DND-41 (cell line): ENCODE measurements around the gene ARHGEF25.

Source experiments
- ATAC-seq: fragments of 200-7000 bp; cut with Tn5 transposase; 3 replicates; pipeline ENCODE4 v1.9.1; 2021; ENCODE audit warnings: low read depth; ENCODE audit not compliant: insufficient read depth
- DNase-seq: peaks from one replicate; pipeline ENCODE4 v3.0.0-alpha.2; 2020
- H2AFZ ChIP-seq: 2 replicates; pipeline ENCODE4 v1.6.0; 2012; ENCODE audit warnings: low read depth, low read length
- H3K27ac ChIP-seq: 2 replicates; pipeline ENCODE4 v1.5.1; 2012; ENCODE audit warnings: low read length, inconsistent platforms
- H3K27me3 ChIP-seq: fragments of 200-600 bp; sonication (generic); 2 replicates; pipeline ENCODE4 v1.6.0; 2012; ENCODE audit warnings: low read length, mild to moderate bottlenecking, inconsistent platforms; ENCODE audit not compliant: insufficient read depth, poor library complexity
- H3K36me3 ChIP-seq: 2 replicates; pipeline ENCODE4 v1.5.1; 2012; ENCODE audit warnings: low read length, inconsistent platforms; ENCODE audit not compliant: insufficient read depth
- H3K4me1 ChIP-seq: 2 replicates; pipeline ENCODE4 v1.5.1; 2012; ENCODE audit warnings: mild to moderate bottlenecking, low read length; ENCODE audit not compliant: insufficient read depth
- H3K4me2 ChIP-seq: 2 replicates; pipeline ENCODE4 v1.6.0; 2012; ENCODE audit warnings: mild to moderate bottlenecking, moderate library complexity, low read length, inconsistent platforms; ENCODE audit not compliant: insufficient read depth
- H3K4me3 ChIP-seq, 2 experiments: fragments of 200-600 bp in 1 of 2; shearing (Covaris generic) in 1 of 2; 2 replicates each; pipeline ENCODE4 v1.5.1; 2012 to 2016; ENCODE audit warnings: inconsistent platforms in 2 of 2, low read length in 2 of 2, mild to moderate bottlenecking in 2 of 2, low read depth in 1 of 2, moderate library complexity in 1 of 2
- H3K79me2 ChIP-seq: 2 replicates; pipeline ENCODE4 v1.6.0; 2012; ENCODE audit warnings: low read length, inconsistent platforms; ENCODE audit not compliant: insufficient read depth
- H3K9ac ChIP-seq: 2 replicates; pipeline ENCODE4 v1.6.0; 2012; ENCODE audit warnings: low read depth, mild to moderate bottlenecking, inconsistent platforms, low read length, moderate library complexity
- H3K9me3 ChIP-seq: 2 replicates; pipeline ENCODE4 v1.5.1; 2012; ENCODE audit warnings: low read length, moderate library complexity, mild to moderate bottlenecking, inconsistent platforms; ENCODE audit not compliant: insufficient read depth, severe bottlenecking
- H4K20me1 ChIP-seq: 2 replicates; pipeline ENCODE4 v1.6.0; 2012; ENCODE audit warnings: low read length; ENCODE audit not compliant: insufficient read depth
- EZH2 ChIP-seq: IDR thresholded peaks from 3 replicates; pipeline ENCODE4 v1.6.1; 2012; ENCODE audit warnings: borderline replicate concordance, low read depth, mild to moderate bottlenecking, moderate library complexity, low read length, inconsistent platforms; ENCODE audit not compliant: severe bottlenecking
- TF ChIP-seq, protein P1 (sequence below): IDR thresholded peaks from 2 replicates; pipeline ENCODE4 v1.5.1; 2012; ENCODE audit warnings: borderline replicate concordance, low read length, moderate library complexity, mild to moderate bottlenecking; ENCODE audit not compliant: poor library complexity, severe bottlenecking; ENCODE audit errors: extremely low read depth

Gene ARHGEF25

GRCh38 chr12:57619434-57620244 is 8.4 kb downstream of the ARHGEF25 start:
- H3K27me3 ChIP-seq, result peaks cover 35% of the 10 kb centered on the region
- H3K36me3 ChIP-seq, result no peaks in the 10 kb centered on the region
- H3K9me3 ChIP-seq, result no peaks in the 10 kb centered on the region
- H3K4me1 ChIP-seq, result no peaks in the 10 kb centered on the region
- no peak overlapping the region for H3K4me3 ChIP-seq
- TF ChIP-seq, protein P1, sequence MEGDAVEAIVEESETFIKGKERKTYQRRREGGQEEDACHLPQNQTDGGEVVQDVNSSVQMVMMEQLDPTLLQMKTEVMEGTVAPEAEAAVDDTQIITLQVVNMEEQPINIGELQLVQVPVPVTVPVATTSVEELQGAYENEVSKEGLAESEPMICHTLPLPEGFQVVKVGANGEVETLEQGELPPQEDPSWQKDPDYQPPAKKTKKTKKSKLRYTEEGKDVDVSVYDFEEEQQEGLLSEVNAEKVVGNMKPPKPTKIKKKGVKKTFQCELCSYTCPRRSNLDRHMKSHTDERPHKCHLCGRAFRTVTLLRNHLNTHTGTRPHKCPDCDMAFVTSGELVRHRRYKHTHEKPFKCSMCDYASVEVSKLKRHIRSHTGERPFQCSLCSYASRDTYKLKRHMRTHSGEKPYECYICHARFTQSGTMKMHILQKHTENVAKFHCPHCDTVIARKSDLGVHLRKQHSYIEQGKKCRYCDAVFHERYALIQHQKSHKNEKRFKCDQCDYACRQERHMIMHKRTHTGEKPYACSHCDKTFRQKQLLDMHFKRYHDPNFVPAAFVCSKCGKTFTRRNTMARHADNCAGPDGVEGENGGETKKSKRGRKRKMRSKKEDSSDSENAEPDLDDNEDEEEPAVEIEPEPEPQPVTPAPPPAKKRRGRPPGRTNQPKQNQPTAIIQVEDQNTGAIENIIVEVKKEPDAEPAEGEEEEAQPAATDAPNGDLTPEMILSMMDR, result no peak
- no peak for TF ChIP-seq EZH2
- H3K9ac ChIP-seq, result no peak overlapping the region
- no peak overlapping the region for H3K27ac ChIP-seq
- no peak overlapping the region for H3K4me2 ChIP-seq
- no peak overlapping the region for H2AFZ ChIP-seq
- peaks cover 3% of the 10 kb centered on the region; the same call in 1 of the 2 replicates for H4K20me1 ChIP-seq
- ATAC-seq, result no peak
- H3K79me2 ChIP-seq, result no peaks in the 10 kb centered on the region
- no peak for DNase-seq

DNA sequence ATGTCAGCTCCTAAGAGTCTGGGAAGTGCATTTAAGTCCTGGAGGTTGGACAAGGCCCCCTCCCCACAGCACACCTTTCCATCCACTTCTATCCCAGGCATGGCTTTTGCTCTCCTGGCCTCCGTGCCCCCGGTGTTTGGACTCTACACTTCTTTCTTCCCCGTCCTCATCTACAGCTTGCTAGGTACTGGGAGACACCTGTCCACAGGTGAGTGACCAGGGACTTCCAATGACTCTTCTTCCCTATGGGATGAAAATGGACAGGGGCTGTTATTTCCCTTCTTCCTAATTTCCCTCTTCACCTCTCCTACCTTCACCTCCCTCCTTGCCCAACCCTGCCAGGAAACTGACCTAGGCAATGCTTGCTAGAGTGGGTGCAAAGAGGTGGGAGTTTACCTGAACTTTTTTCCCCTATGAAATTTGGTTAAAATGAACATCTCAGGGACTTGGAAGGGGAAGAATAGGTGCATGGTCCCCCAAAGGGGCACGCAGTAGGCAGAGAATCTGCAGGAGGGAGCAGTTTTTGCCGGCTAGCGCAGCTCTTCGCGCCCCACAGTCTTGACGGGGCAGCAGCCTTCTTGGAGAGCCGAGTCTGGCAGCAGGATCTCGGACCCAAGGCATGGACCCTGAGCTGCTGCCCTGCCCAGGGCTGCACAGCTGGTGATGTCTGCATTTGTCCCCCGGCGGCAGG is 9.2 kb downstream of the ARHGEF25 start:
- Histone ChIP-seq H3K36me3 (no peaks in the 10 kb centered on the region), H3K27me3 (peaks cover 28% of the 10 kb centered on the region), H3K4me2 (no peak overlapping the region), H3K9me3 (no peaks in the 10 kb centered on the region), H3K27ac (no peak overlapping the region), H3K4me1 (no peaks in the 10 kb centered on the region), H3K4me3 (no peak overlapping the region), H3K9ac (no peak overlapping the region), H3K79me2 (no peaks in the 10 kb centered on the region), H2AFZ (no peak overlapping the region), H4K20me1 (peaks cover 3% of the 10 kb centered on the region; the same call in 1 of the 2 replicates)
- ATAC-seq, result no peak
- TF ChIP-seq EZH2, result no peak
- TF ChIP-seq, protein P1, result no peak
- no peak for DNase-seq

DNA sequence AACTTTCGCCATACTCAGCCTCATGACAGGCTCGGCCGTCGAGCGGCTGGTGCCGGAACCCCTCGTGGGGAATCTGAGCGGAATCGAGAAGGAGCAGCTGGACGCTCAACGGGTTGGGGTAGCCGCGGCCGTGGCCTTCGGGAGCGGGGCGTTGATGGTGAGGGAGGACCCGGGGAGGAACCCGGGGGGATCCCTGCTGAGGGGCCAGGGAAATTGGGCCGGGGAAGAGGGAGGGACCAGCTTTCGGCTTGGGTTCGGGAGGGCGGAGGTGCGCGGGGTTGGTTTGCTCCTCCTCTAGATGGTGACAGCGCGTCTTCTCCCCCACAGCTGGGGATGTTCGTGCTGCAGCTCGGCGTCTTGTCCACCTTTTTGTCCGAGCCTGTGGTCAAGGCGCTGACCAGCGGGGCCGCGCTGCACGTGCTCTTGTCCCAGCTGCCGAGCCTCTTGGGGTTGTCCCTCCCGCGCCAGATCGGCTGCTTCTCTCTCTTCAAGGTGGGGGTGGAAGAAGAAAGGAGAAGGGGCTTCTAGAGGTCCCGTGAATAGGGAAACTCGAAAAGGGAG is 9.8 kb downstream of the ARHGEF25 start:
- no peak for TF ChIP-seq EZH2
- TF ChIP-seq, protein P1, result no peak
- no peaks in the 10 kb centered on the region for H3K36me3 ChIP-seq
- no peak overlapping the region for H2AFZ ChIP-seq
- no peak overlapping the region for H3K4me3 ChIP-seq
- no peaks in the 10 kb centered on the region for H3K9me3 ChIP-seq
- H3K4me1 ChIP-seq, result no peaks in the 10 kb centered on the region
- H3K4me2 ChIP-seq, result no peak overlapping the region
- H3K27me3 ChIP-seq, result peaks cover 23% of the 10 kb centered on the region
- H4K20me1 ChIP-seq, result peaks cover 3% of the 10 kb centered on the region; the same call in 1 of the 2 replicates
- H3K9ac ChIP-seq, result no peak overlapping the region
- no peak for DNase-seq
- ATAC-seq, result no peak
- no peaks in the 10 kb centered on the region for H3K79me2 ChIP-seq
- no peak overlapping the region for H3K27ac ChIP-seq
